Kidney (tissue), 22 donors: ENCODE data around the gene F10. TPM values are rescaled to one million over a fixed set of nuclear protein-coding genes. Genes with fewer than 3 reads are reported as not detected.

Source experiments
- DNase-seq, 5 donors: peaks; one replicate each; pipeline ENCODE4 v3.0.0-alpha.2; 2013 to 2020
- FAIRE-seq: peaks from 2 replicates; lab custom pipeline; 2012; peaks lifted over from hg19 to GRCh38; lab: Jason Lieb, UNC
- H3K27ac ChIP-seq, 2 donors: one replicate each; pipeline ENCODE4 v1.7.0; 2013; ENCODE audit warnings: low read depth in 2 of 2, low read length in 2 of 2, inconsistent platforms in 1 of 2
- H3K27me3 ChIP-seq: one replicate; pipeline ENCODE4 v1.7.1; 2013; ENCODE audit warnings: low read length, inconsistent platforms; ENCODE audit not compliant: control insufficient read depth, insufficient read depth
- H3K36me3 ChIP-seq, 3 donors: one replicate each; pipeline versions ENCODE4 v1.7.0 to v1.7.1; 2013; ENCODE audit warnings: low read length in 3 of 3, control low read depth in 1 of 3, inconsistent platforms in 1 of 3; ENCODE audit not compliant: insufficient read depth in 3 of 3, control insufficient read depth in 2 of 3
- H3K4me1 ChIP-seq, 3 donors: one replicate each; pipeline versions ENCODE4 v1.7.0 to v1.7.1; 2013; ENCODE audit warnings: low read length in 3 of 3, inconsistent platforms in 1 of 3, low read depth in 1 of 3; ENCODE audit not compliant: control insufficient read depth in 2 of 3, insufficient read depth in 2 of 3
- H3K4me3 ChIP-seq, 3 donors: one replicate each; pipeline versions ENCODE4 v1.7.0 to v1.8.1; 2013; ENCODE audit warnings: low read length in 3 of 3, control low read depth in 1 of 3, inconsistent platforms in 1 of 3
- H3K9ac ChIP-seq, 3 donors: one replicate each; pipeline versions ENCODE4 v1.7.0 to v1.7.1; 2013; ENCODE audit warnings: low read length in 3 of 3, control low read depth in 1 of 3, inconsistent platforms in 1 of 3
- H3K9me3 ChIP-seq, 3 donors: one replicate each; pipeline versions ENCODE4 v1.7.0 to v1.7.1; 2013; ENCODE audit warnings: low read length in 3 of 3, control low read depth in 1 of 3, inconsistent platforms in 1 of 3; ENCODE audit not compliant: control insufficient read depth in 2 of 3, insufficient read depth in 1 of 3
- CTCF ChIP-seq: IDR thresholded peaks from 3 replicates; pipeline ENCODE4 v1.5.1; 2012; ENCODE audit warnings: mild to moderate bottlenecking, moderate library complexity, borderline replicate concordance; ENCODE audit not compliant: insufficient read depth; ENCODE audit errors: extremely low read depth
- intact Hi-C: fragments of 100-400 bp; cut with DNase I; formaldehyde crosslinking; loops from one replicate; pipeline ENCODE4 v1.11.1; 2022
- long read RNA-seq, 10 donors: library from polyadenylated mRNA in 1 of 10; unstranded in 1 of 10; transcript quantifications; one replicate each; pipeline ENCODE4 v2.0.0 and lab custom pipeline, GENCODE V29; 2021 to 2026
- polyA plus RNA-seq: library from polyadenylated mRNA; stranded (reverse); fragments of 350-450 nt; fragmentation: Illumina TruSeq; extraction: RNeasy Lipid Tissue Mini Kit (QIAGEN cat#74804); gene quantifications from one replicate; pipeline ENCODE4 v1.2.3, GENCODE V29; 2014; ENCODE audit warnings: low read depth, low replicate concordance; ENCODE audit not compliant: insufficient read depth
- total RNA-seq: library from RNA; stranded (reverse); fragmentation: NEBNext Ultra II Directional; extraction: Animal tissue kit (Norgen Biotek cat#: 25700); gene quantifications from one replicate; pipeline ENCODE4 v1.2.1, GENCODE V29; 2021
- donor health status: control.
- donor health status: control.
- donor health status: control.
- donor health status: control.
- donor health status: control.
- donor health status: DM: yes; HTN: yes; CAD: no.
- donor health status: Normal renal cell carcinoma (clear cell type).

Gene F10
- total RNA-seq (5.1 TPM), polyA plus RNA-seq (6.8 TPM)
- long read RNA-seq, donor 1, partial matches to known transcripts, result 0 of 4 reads
- long read RNA-seq, donor 1, other reads (novel, unspliced or antisense), result 0 of 4 reads
- long read RNA-seq, donor 2, partial matches to known transcripts, result 6 of 9 reads
- long read RNA-seq, donor 2, other reads (novel, unspliced or antisense), result 0 of 9 reads
- long read RNA-seq, donor 3, partial matches to known transcripts, result 0 of 6 reads
- long read RNA-seq, donor 3, other reads (novel, unspliced or antisense), result 0 of 6 reads
- long read RNA-seq, donor 4, partial matches to known transcripts, result 5 of 11 reads
- long read RNA-seq, donor 4, other reads (novel, unspliced or antisense), result 0 of 11 reads
- long read RNA-seq, donor 5, result 0 reads
- long read RNA-seq, donor 6, transcript F10-202 (8 exons, 1,517 nt), result major isoform, 5 of 6 reads
- long read RNA-seq, donor 6, partial matches to known transcripts, result 0 of 6 reads
- long read RNA-seq, donor 6, other reads (novel, unspliced or antisense), result 0 of 6 reads
- long read RNA-seq, donor 7, partial matches to known transcripts, result 3 of 6 reads
- long read RNA-seq, donor 7, other reads (novel, unspliced or antisense), result 0 of 6 reads
- long read RNA-seq, donor 8, partial matches to known transcripts, result 0 of 2 reads
- long read RNA-seq, donor 8, other reads (novel, unspliced or antisense), result 0 of 2 reads
- long read RNA-seq, donor 9, partial matches to known transcripts, result 0 of 2 reads
- long read RNA-seq, donor 9, other reads (novel, unspliced or antisense), result 0 of 2 reads
- long read RNA-seq, donor 10, partial matches to known transcripts, result 0 of 5 reads
- long read RNA-seq, donor 10, other reads (novel, unspliced or antisense), result 0 of 5 reads

GRCh38 chr13:113122550-113123225 lies at the start of gene F10:
F10 (plus strand) TSS chr13:113122799; CDS start chr13:113122856, 57 bp downstream.
- intact Hi-C loops, result no loop called here
- no peak for FAIRE-seq

GRCh38 chr13:113073942-113074341 lies 48.7 kb upstream of the F10 start:
- Histone ChIP-seq H3K4me3 (no peak overlapping the region), H3K27me3 (no peaks in the 10 kb centered on the region), H3K9me3 (no peaks in the 10 kb centered on the region), H3K9ac (no peak overlapping the region), H3K27ac (no peak overlapping the region), H3K4me1 (no peaks in the 10 kb centered on the region), H3K36me3 (peaks cover 0 to 10% (median 5%) of the 10 kb centered on the region in 3 donors)
- intact Hi-C loops, result no loop called here
- TF ChIP-seq CTCF, result no peak
- DNase-seq, result peak in 1 of 5 donors; percentile 44
- no peak for FAIRE-seq

More at GRCh38 chr13:113122550-113123225, at the start of gene F10:
- H3K9ac ChIP-seq, result no peak within 1 kb of the TSS
- peak; percentile 62 to 89 (median 78) for DNase-seq
- H3K4me1 ChIP-seq, result peaks cover 0 to 3% (median 0%) of the 10 kb centered on the region in 3 donors
- H3K9me3 ChIP-seq, result no peaks in the 10 kb centered on the region
- H3K4me3 ChIP-seq, result peak within 1 kb of the TSS in 1 of 3 donors; percentile 1
- H3K36me3 ChIP-seq, result no peaks in the 10 kb centered on the region
- H3K27me3 ChIP-seq, result no peaks in the 10 kb centered on the region
- TF ChIP-seq CTCF, result no peak
- H3K27ac ChIP-seq, result no peak within 1 kb of the TSS

GRCh38 chr13:113074401-113074800 lies 48.2 kb upstream of the F10 start:
- FAIRE-seq, result no peak
- no peak for TF ChIP-seq CTCF
- no peak overlapping the region for H3K4me3 ChIP-seq
- no peaks in the 10 kb centered on the region for H3K9me3 ChIP-seq
- DNase-seq, result peak in 1 of 5 donors; percentile 67
- no peak overlapping the region for H3K27ac ChIP-seq
- H3K9ac ChIP-seq, result no peak overlapping the region
- no peaks in the 10 kb centered on the region for H3K27me3 ChIP-seq
- peaks cover 0 to 10% (median 5%) of the 10 kb centered on the region in 3 donors for H3K36me3 ChIP-seq
- peaks cover 0 to 2% (median 0%) of the 10 kb centered on the region in 3 donors for H3K4me1 ChIP-seq
- intact Hi-C loops, result no loop called here
